Stimulated activated CD4-positive, alpha-beta T cell treated with anti-CD3 and anti-CD28 coated beads, TNF-alpha, amount 100 ng/mL, for 1 hour (primary cell): ENCODE results near the gene ENTPD7.
"Not testable (repeated sequence)": the region's sequence is repeated elsewhere in the genome, so short reads cannot be mapped to it uniquely, and the experiment has no call there.

ENCODE experiments used
- DNase-seq, 3 donors: peaks; one replicate each; pipeline ENCODE4 v3.0.0-alpha.2; 2020; ENCODE audit warnings: low read depth in 3 of 3, low spot score in 1 of 3

The ENTPD7 gene

GRCh38 chr10:99685597-99685967 lies 26.3 kb downstream of the ENTPD7 start:
- no peak for DNase-seq

DNA sequence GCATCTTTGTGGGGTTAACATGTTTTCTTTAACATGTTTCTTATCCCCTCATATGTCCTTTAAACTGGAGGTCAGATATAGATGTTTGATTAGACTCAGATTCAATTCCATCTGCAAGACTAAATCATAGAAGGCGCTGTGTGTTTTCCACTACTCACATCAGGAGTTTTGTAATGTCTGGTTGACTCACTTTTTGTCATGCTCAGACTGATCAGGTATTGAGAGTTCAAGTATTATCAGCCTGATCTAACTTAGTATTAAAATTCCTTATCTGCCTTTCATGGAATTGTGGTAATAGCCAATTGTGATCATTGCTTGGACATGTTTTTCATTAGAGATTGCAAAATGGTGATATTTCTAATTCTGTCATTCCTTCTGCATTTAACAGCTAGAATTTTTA lies 30.2 kb downstream of the ENTPD7 start:
- DNase-seq, result no peak

DNA sequence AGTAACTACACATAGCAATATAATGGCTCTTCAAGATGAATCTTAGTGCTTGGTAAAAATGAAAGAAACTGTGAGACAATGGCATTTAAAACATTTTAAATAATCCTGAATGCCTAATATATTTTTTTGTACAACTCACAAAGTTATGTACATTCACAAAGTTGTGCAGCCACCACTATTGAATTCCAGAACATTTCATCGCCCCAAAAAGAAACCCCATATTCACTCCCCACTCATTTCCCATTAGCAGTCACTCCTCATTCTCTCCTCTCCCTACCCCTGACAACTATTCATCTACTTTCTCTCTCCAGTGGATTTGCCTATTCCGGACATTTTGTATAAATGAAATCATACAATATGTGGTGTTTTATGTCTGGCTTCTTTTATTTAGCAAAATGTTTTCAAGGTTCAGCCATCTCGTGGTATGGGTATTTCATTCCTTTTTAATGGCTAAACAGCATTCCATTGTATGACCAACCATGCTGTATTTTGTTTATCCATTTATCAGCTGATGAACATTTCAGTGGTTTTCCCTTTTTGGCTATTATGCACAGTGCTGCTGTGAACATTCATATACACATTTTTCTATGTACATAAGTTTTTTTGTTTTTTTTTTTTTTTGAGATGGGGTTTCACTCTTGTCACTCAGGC lies 34.7 kb downstream of the ENTPD7 start:
- no peak for DNase-seq

- no peak for DNase-seq
These were observed 36.5 kb downstream of the ENTPD7 start for GRCh38 chr10:99695761-99696160.

GRCh38 chr10:99698504-99699080 lies 39.3 kb downstream of the ENTPD7 start:
- no peak for DNase-seq

GRCh38 chr10:99700649-99701048 lies 41.3 kb downstream of the ENTPD7 start:
- no peak for DNase-seq

DNA sequence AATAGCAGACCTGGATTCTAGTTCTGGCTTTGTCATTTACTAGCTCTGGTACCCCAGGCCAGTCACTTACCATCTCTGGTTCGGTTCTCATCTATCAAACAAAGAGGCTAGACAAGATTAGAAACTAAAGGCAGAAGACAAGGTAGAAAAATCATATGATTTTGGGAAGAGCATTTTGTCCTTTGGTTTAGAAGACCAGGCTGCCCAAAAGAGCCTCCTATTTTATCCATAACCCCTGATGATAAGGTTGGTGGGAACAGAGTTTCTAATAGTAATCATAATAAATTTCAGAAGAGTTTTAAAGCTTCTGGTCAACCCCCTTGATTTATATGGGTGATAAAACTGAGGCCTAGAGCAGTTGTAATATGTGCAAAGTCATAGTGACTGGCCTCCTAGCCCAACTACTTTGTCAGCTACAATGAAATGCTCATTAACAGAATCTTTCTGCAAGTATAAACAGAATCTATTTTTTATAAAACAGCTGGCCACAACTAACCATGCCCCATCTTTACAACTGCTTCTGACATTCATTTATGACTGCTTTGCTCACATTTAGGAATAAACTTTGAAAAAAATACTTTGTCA lies 49.2 kb downstream of the ENTPD7 start:
- DNase-seq, result no peak

GRCh38 chr10:99709480-99710229 lies 50.3 kb downstream of the ENTPD7 start:
- no peak for DNase-seq

- DNase-seq, result peak in 1 of 3 donors; percentile 12
These were observed 51.9 kb downstream of the ENTPD7 start for GRCh38 chr10:99711129-99711719.

- DNase-seq, result no peak
These were observed 55.1 kb downstream of the ENTPD7 start for GRCh38 chr10:99714446-99714845.

DNA sequence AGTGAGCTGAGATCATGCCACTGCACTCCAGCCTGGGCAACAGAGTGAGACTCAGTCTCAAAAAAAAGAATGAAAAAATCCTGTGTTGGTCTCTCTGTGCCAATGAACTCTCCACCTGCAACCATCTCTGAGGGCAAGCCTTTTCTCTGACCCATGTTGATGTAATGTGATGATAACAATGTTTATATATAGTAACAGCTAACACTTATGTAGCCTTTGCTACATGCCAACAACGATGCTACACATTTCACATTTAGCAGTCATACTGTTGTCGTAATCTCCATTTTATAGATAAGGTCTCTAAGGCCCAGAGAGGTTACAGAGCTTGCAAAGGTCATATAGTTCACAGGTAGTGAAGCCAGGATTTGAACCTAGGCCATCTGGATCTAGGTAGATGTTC lies 61.1 kb downstream of the ENTPD7 start:
- no peak for DNase-seq

GRCh38 chr10:99730026-99730425 lies 70.7 kb downstream of the ENTPD7 start:
- DNase-seq, result no peak

- DNase-seq, result no peak
These were observed 72.2 kb downstream of the ENTPD7 start for GRCh38 chr10:99731306-99732032.

DNA sequence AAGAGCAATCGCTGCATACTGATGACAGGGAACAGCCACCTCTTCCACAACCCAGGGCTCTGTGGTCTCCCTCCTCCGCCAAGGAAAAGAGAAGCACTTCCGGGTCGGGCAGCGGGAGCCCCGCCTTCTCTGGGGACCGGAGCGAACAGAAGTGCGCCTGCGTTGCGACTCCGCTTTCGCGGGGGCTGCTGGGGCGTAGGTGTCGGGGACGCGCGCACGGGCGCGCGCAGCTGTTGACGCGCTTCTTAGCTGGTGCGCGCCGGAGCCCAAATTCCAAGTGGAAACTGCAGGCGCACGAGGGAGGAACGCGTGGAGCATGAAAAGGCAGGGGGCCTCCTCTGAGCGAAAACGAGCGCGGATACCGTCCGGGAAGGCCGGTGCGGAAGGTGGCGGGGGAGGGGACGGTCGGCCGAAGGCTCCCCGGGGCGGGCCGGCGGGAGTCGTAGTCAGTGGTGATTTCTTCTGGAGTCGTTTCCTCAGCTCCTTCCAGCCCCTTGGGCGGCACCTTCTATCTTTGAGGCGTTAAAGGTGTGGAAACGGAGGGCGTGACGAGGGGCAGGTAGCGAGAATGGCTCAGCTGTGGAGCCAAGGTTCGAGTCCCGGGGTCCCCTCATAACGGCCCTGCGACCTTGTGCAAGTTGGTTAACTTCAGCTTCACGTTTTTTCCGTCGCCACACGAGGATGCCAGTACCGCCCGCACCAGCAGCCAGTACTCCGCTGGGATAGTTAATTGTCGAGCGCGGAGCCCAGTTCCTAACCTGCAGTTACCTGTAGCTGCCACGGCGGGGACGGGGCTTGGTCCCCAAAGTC lies 72.9 kb downstream of the ENTPD7 start, which contains the start of the genes COX15 and CUTC:
Gene COX15 (minus strand): TSS at position 95 of the 810 bp plus-strand sequence. CDS start 78 bp downstream, at position 17.
Gene CUTC (plus strand): TSS at position 202 of the 810 bp plus-strand sequence. CDS start 115 bp downstream, at position 317.
- DNase-seq, result peak; percentile 81 to 88 (median 84)

DNA sequence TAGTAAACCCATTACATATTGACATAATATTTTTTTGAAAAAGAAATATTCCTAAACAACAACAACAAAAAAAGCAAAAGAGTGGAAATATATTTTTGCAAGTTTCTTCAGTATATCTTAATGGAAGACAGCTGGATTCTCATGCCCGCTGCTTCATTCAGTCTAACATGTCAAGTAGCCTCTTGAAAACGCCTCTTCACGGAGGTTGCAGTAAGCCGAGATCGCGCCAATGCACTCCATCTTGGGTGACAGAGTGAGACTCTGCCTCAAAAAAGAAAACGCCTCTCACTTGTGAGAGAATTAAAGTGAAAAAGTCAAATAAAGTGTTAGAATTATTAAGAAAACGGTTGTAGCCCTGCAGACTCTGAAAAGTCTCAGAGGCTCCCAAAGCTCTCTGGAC lies 74.1 kb downstream of the ENTPD7 start:
- no peak for DNase-seq

GRCh38 chr10:99734111-99734510 lies 74.8 kb downstream of the ENTPD7 start:
- not testable (repeated sequence) for DNase-seq

DNA sequence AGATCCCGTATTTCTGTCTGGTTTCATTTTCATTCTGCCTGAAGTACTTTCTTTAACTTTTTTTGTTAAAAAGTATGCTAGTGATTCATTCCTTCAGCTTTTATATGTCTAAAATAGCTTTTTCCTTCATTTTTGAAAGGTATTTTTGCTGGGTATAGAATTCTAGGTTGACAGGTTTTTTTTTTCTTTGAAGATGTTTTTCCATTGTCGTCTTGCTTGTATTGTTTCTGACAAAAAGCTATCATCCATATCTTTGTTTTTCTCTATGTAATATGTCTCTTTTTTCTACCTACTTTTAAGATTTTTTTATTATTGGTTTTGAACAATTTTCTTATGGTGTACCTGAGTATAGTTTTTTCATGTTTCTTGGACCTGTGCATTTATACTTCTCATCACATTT lies 81.0 kb downstream of the ENTPD7 start:
- DNase-seq, result no peak

DNA sequence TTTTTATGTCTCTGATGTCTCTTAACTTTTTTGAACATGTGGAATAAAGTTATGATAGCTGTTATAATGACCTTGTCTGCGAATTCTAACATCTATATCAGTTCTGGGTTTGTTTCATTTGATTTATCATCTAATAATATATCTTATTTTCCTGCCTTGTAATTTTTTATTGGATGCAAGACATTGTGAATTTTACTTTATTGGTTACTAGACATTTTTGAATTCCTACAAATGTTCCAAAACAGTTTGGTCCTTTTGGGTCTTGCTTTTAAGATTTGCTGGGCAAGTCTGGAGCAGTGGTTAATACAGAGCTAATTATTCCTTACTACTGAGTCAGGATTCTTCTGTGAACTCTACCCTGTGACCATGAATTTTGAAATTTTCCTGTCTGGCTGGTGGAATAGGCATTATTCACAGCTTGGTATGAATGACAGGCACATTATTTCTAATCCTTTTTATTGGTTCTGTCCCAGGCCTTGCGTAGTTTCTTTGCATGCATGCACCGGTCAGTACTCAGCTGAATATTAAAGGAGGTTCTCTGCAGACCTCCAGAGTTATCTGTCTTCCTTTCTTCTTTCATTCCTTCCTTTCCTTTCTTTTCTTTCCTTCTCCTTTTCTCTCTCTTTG lies 81.7 kb downstream of the ENTPD7 start:
- no peak for DNase-seq

DNA sequence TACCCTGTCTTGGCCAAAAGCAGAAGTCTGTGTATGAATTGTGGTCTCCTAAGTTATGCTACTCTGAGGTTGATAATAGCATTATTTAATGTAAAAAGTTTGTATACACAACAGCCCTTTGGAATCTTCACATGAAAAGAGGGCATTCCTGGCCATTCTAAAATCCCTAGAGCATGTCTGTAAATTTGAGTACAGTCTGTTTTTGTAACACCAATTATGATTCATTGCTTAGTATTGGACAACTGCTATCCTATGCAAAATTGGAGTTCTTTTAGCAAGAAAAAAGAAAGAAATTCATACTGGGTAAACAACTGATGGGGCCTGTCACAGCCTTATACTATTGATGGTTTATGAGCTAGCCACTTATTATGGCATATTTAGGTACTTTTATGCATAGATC lies 82.9 kb downstream of the ENTPD7 start:
- DNase-seq, result no peak
